GM21717 (cell line): ENCODE results near the gene AMZ1.
"Not testable (repeated sequence)": the region's sequence is repeated elsewhere in the genome, so short reads cannot be mapped to it uniquely, and the experiment has no call there.

Experiments used
- ATAC-seq: cut with Tn5 transposase; IDR thresholded peaks from one replicate; pipeline ENCODE4 v1.9.1; 2021; ENCODE audit warnings: mild to moderate bottlenecking, moderate library complexity; ENCODE audit not compliant: unreplicated experiment

The AMZ1 gene

GRCh38 chr7:2709553-2710285, 21.7 kb downstream of the AMZ1 start:
- ATAC-seq, result peak; percentile 74

GRCh38 chr7:2710286-2710655, 22.3 kb downstream of the AMZ1 start:
- ATAC-seq, result peak; percentile 51

DNA sequence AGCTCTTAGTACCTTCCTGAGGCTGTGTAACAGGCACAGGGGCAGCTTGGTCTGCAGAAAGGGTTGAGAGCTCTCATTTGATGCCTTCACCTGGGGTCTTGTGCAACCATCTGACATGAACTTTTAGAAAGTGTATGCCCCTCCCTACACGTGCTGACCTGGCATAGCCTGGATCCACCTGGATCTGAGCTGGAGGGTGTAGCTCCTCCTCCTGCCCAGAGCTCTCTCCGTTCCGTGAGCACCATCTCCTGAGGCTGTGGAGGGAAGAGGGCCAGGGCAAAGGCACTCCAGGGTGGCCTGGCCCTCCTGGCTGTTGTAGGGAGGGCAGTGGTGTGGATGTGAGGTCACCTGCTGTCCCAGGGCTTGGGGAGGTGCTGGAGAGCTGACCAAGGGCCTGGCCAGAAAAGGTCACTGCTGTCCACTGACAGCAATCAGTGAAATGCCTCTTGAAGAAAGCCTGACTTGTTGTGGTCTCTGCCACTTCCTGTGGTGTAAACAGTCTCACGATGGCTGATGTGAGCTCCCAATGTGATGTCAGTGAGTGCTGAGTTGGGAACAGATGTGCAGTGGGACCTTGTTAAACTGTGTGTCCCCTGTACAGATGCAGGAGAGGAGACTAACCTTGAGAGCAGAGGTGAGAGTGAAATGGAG, 23.0 kb downstream of the AMZ1 start:
- peak; percentile 36 for ATAC-seq

- ATAC-seq, result no peak
Observed at GRCh38 chr7:2711895-2712675, 24.1 kb downstream of the AMZ1 start.

GRCh38 chr7:2713370-2713769, 25.4 kb downstream of the AMZ1 start:
- no peak for ATAC-seq

- no peak for ATAC-seq
Observed at GRCh38 chr7:2713978-2714377, 26.0 kb downstream of the AMZ1 start.

DNA sequence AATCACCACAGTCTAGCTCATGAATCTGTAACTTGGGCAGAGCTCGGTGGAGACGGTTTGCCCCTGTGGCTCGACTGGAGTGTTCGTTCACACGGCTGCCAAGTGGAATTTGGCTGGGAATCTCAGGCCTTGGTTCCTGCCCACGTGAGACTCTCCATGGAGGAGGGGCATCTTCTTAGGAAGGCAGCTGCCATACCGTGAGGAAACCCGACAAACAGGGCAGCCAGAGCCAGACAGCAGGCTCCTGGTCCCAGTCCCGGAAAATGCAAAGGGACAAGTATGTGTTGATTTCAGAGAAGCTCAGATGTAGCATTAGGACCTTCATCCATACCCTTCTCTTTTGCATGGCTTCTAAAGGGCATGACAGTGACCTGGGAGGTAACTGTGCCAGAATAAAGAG, 26.6 kb downstream of the AMZ1 start:
- no peak for ATAC-seq

DNA sequence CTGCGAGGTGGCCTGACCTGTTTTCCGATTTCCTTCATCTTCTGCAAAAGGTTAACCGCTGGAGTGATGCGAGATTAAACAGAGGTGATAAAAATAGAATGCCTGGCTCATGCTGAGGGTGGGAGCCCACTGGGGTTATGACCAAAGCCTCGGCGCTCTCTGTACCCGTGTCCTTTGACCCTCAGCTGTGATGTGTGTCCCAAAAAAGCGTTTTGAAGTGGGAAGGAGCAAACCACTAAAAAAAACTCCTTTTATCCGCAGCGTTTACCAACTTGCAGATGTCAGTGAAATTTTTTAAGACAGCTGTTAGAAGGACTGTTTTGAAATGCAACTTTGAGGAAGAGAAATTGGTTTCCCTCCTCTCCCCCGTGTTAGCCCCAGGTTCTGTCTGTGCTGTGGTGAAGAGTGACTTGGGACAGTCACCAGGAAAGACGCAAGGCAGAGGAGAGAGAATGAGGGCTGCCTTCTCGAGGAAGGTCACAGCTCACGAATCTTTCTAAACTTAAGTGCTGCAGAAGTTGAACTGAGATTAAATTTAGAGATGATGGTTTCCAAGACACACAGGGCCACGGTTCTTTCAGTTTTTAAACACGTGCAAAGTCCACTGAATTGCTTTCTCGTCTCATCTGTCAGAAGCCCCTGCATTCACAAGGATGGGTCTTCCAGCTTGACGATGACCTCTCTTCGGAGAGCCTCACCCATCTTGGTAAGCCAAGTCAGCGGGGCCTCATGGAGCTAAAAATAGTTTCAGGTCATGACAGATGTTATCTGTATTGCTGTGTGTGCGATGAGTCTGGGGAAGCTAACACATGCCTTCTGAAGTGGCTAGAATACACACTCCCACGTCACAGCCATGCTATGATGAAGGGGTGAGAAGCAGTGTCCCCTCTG, 27.6 kb downstream of the AMZ1 start:
- no peak for ATAC-seq

GRCh38 chr7:2716488-2716887, 28.5 kb downstream of the AMZ1 start:
- ATAC-seq, result no peak

DNA sequence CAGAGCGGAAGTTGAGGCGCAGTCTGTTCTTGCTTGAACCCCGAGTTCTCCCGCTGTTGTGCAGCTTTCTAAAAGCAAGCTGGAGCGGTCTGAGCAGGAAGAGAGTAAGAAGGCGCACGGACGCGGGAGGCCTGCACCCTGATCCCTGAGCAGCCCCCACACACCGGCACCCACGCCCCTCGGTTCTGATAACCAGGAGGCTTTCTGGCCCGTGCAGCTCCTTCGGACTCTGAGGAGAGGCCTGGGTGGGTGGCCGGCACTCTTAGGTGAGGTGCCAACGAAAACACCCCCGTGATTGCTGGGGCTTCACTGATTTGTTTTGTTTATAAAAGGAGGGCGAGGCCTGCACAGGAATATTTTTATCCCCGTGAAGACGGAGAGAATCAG, 28.9 kb downstream of the AMZ1 start:
- ATAC-seq, result no peak

GRCh38 chr7:2717293-2718261, 29.6 kb downstream of the AMZ1 start:
- ATAC-seq, result no peak

GRCh38 chr7:2718296-2718965, 30.4 kb downstream of the AMZ1 start:
- no peak for ATAC-seq

- no peak for ATAC-seq
Observed at GRCh38 chr7:2719007-2719406, 31.0 kb downstream of the AMZ1 start.

- no peak for ATAC-seq
Observed at GRCh38 chr7:2720024-2720423, 32.0 kb downstream of the AMZ1 start.

GRCh38 chr7:2721842-2722241, 33.8 kb downstream of the AMZ1 start:
- ATAC-seq, result no peak

DNA sequence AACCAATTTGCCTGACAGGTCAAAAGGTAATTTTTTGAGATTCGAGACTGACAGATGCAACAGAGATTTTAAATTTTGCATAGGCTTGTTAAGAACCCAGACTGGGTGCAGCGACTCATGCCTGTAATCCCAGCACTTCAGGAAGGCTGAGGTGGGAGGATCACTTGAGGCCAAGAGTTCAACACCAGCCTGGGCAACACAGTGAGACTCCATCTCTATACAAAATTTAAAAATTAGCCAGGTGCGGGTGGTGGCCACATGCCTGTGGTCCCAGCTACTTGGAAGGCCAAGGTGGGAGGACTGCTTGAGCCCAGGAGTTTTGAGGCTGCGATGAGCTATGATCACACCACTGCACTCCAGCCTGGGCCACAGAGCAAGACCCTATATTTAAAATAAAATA, 34.6 kb downstream of the AMZ1 start:
- no peak for ATAC-seq

DNA sequence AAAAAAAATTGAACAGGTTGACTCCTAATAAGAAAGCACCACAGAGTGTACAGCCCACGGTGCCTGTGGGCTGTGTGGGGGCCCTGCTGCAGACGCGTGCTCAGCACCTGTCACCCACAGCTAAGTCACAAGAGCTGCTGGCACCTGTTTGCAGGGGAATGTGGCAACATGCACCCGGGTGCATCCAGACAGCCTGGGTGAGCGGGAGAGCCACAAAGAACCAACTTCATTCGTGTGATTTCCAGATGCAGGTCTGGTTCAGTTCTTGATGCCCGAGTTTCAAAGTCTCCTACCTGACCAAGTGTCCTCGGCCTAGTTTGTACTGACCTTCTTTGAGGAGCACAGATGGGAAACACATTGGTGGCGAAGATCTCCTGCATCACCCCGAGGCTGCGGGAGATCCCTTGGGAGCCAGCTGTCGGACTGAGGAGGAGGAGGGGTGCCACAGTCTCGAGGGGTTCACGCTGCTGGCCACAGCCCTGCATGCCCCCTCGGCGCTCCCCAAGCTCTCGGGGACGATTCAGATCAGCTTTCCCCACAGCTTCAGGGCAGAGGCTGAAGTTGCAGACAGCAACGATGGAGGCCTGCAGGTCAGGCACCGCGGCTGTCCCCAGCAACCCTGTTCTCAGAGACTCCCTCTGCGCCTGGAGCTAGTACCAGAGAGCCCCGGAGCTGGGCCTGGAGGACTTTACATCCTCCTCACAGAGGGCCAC, 35.3 kb downstream of the AMZ1 start:
- no peak for ATAC-seq

DNA sequence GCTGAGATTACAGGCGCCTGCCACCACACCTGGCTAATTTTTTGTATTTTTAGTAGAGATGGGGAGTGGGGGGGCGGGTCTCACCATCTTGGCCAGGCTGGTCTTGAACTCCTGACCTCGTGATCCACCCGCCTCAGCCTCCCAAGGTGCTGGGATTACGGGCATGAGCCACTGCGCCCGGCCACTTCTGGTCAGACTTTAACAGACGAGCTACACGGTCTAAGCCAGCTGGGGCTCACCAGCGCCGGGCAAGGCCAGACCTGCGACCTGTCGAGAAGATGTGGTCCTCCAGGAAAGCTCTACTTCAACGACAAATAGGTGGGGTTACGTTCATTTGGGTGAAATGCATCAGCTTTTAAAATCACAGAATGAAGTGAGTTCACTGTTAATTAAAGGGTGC, 36.0 kb downstream of the AMZ1 start:
- not testable (repeated sequence) for ATAC-seq
